Neural progenitor cell (in vitro differentiated cells): ENCODE measurements around the gene C4orf50. TPM values are rescaled to one million over a fixed set of nuclear protein-coding genes. Genes with fewer than 3 reads are reported as not detected.

Experiments used
- DNase-seq: peaks from one replicate; pipeline ENCODE4 v3.0.0-alpha.2; 2016; ENCODE audit warnings: low spot score
- H2AFZ ChIP-seq: fragments of 200-600 bp; sonication (generic); replicated peaks from 2 replicates; pipeline ENCODE4 v1.6.1; 2016; ENCODE audit warnings: antibody characterized with exemption
- H3F3A ChIP-seq: fragments of 200-600 bp; sonication (generic); 2 replicates; pipeline ENCODE4 v1.6.1; 2016; ENCODE audit warnings: antibody characterized with exemption, low read depth
- H3K27ac ChIP-seq: fragments of 200-600 bp; sonication (generic); 2 replicates; pipeline ENCODE4 v1.5.1; 2016; ENCODE audit warnings: mild to moderate bottlenecking
- H3K27me3 ChIP-seq: fragments of 200-600 bp; sonication (generic); 2 replicates; pipeline ENCODE4 v1.6.1; 2016; ENCODE audit warnings: mild to moderate bottlenecking, moderate library complexity
- H3K36me3 ChIP-seq: fragments of 200-600 bp; sonication (generic); 2 replicates; pipeline ENCODE4 v1.5.1; 2016
- H3K4me1 ChIP-seq: fragments of 200-600 bp; sonication (generic); 2 replicates; pipeline ENCODE4 v1.6.1; 2016; ENCODE audit warnings: mixed run types
- H3K4me2 ChIP-seq: fragments of 200-600 bp; sonication (generic); 2 replicates; pipeline ENCODE4 v1.6.1; 2016
- H3K4me3 ChIP-seq: fragments of 200-600 bp; sonication (generic); 2 replicates; pipeline ENCODE4 v1.5.1; 2016
- H3K79me2 ChIP-seq: fragments of 200-600 bp; sonication (generic); 2 replicates; pipeline ENCODE4 v1.6.1; 2016; ENCODE audit warnings: low read depth
- H3K9ac ChIP-seq: fragments of 200-600 bp; sonication (generic); 2 replicates; pipeline ENCODE4 v1.6.1; 2016
- H3K9me3 ChIP-seq: fragments of 200-600 bp; sonication (generic); 2 replicates; pipeline ENCODE4 v1.5.1; 2016; ENCODE audit warnings: low read depth
- H4K20me1 ChIP-seq: fragments of 200-600 bp; sonication (generic); 2 replicates; pipeline ENCODE4 v1.6.1; 2016; ENCODE audit warnings: low read depth
- H3K27ac Mint-ChIP-seq: 3 replicates; pipeline ENCODE4 v1.8.0; 2021; ENCODE audit warnings: mixed read lengths
- H3K27me3 Mint-ChIP-seq: 2 replicates; pipeline ENCODE4 v1.8.0; 2022; ENCODE audit warnings: low read depth, mild to moderate bottlenecking, inconsistent platforms, moderate library complexity, mixed read lengths; ENCODE audit not compliant: insufficient read depth
- H3K36me3 Mint-ChIP-seq: 3 replicates; pipeline ENCODE4 v1.8.0; 2021; ENCODE audit warnings: mixed read lengths
- H3K4me1 Mint-ChIP-seq: 3 replicates; pipeline ENCODE4 v1.8.0; 2021; ENCODE audit warnings: mixed read lengths
- H3K4me3 Mint-ChIP-seq: 3 replicates; pipeline ENCODE4 v1.8.0; 2021; ENCODE audit warnings: mild to moderate bottlenecking, moderate library complexity, mixed read lengths
- H3K9me3 Mint-ChIP-seq: 3 replicates; pipeline ENCODE4 v1.8.0; 2020; ENCODE audit warnings: mixed read lengths
- EZH2 ChIP-seq: fragments of 200-600 bp; sonication (generic); IDR thresholded peaks from 2 replicates; pipeline ENCODE4 v1.6.1; 2017; ENCODE audit warnings: antibody characterized with exemption, mild to moderate bottlenecking, moderate library complexity
- EZH2phosphoT487 ChIP-seq: fragments of 200-600 bp; sonication (generic); IDR thresholded peaks from 2 replicates; pipeline ENCODE4 v1.6.1; 2017; ENCODE audit warnings: antibody characterized with exemption
- total RNA-seq: library from RNA; depleted of rRNA; stranded (reverse); fragments of >200 nt; gene quantifications from 2 replicates; pipeline ENCODE4 v1.2.3, GENCODE V29; 2015; ENCODE audit warnings: low replicate concordance
- TF ChIP-seq, protein P1 (sequence below): fragments of 200-600 bp; sonication (generic); IDR thresholded peaks from 2 replicates; pipeline ENCODE4 v1.5.1; 2017; ENCODE audit warnings: antibody characterized with exemption, mild to moderate bottlenecking

C4orf50 gene
- total RNA-seq, 1 donor from 2014 or later, result 0.32 TPM

GRCh38 chr4:5878359-5878758, 139.9 kb downstream of the C4orf50 start:
- Mint-ChIP-seq H3K27ac (no peak overlapping the region), H3K4me1 (peaks cover 26% of the 10 kb centered on the region), H3K9me3 (peaks cover 4% of the 10 kb centered on the region), H3K36me3 (peaks cover 10% of the 10 kb centered on the region), H3K4me3 (no peak overlapping the region), H3K27me3 (no peaks in the 10 kb centered on the region)
- Histone ChIP-seq H4K20me1 (peaks cover 100% of the 10 kb centered on the region), H3K4me1 (peaks cover 12% of the 10 kb centered on the region), H3K36me3 (no peaks in the 10 kb centered on the region), H3K27ac (no peak overlapping the region), H3K27me3 (no peaks in the 10 kb centered on the region), H3K9me3 (no peaks in the 10 kb centered on the region), H3K9ac (no peak overlapping the region), H3K4me2 (no peak overlapping the region), H3F3A (peaks cover 16% of the 10 kb centered on the region), H3K4me3 (no peak overlapping the region), H2AFZ (no peak overlapping the region), H3K79me2 (peaks cover 93% of the 10 kb centered on the region)
- TF ChIP-seq, protein P1, sequence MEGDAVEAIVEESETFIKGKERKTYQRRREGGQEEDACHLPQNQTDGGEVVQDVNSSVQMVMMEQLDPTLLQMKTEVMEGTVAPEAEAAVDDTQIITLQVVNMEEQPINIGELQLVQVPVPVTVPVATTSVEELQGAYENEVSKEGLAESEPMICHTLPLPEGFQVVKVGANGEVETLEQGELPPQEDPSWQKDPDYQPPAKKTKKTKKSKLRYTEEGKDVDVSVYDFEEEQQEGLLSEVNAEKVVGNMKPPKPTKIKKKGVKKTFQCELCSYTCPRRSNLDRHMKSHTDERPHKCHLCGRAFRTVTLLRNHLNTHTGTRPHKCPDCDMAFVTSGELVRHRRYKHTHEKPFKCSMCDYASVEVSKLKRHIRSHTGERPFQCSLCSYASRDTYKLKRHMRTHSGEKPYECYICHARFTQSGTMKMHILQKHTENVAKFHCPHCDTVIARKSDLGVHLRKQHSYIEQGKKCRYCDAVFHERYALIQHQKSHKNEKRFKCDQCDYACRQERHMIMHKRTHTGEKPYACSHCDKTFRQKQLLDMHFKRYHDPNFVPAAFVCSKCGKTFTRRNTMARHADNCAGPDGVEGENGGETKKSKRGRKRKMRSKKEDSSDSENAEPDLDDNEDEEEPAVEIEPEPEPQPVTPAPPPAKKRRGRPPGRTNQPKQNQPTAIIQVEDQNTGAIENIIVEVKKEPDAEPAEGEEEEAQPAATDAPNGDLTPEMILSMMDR, result no peak
- TF ChIP-seq EZH2phosphoT487 (no peak), EZH2 (no peak)
- no peak for DNase-seq

- Mint-ChIP-seq H3K27ac (no peak overlapping the region), H3K4me1 (peaks cover 26% of the 10 kb centered on the region), H3K9me3 (peaks cover 6% of the 10 kb centered on the region), H3K36me3 (peaks cover 13% of the 10 kb centered on the region), H3K4me3 (no peak overlapping the region), H3K27me3 (no peaks in the 10 kb centered on the region)
- no peaks in the 10 kb centered on the region for H3K27me3 ChIP-seq
- no peak overlapping the region for H3K4me3 ChIP-seq
- DNase-seq, result no peak
- TF ChIP-seq EZH2, result no peak
- TF ChIP-seq, protein P1, result no peak
- no peak for TF ChIP-seq EZH2phosphoT487
- peaks cover 99% of the 10 kb centered on the region for H4K20me1 ChIP-seq
- H3K36me3 ChIP-seq, result no peaks in the 10 kb centered on the region
- peaks cover 16% of the 10 kb centered on the region for H3F3A ChIP-seq
- no peak overlapping the region for H3K4me2 ChIP-seq
- no peak overlapping the region for H3K9ac ChIP-seq
- H3K79me2 ChIP-seq, result peaks cover 93% of the 10 kb centered on the region
- H3K9me3 ChIP-seq, result no peaks in the 10 kb centered on the region
- no peak overlapping the region for H2AFZ ChIP-seq
- H3K27ac ChIP-seq, result no peak overlapping the region
- H3K4me1 ChIP-seq, result peaks cover 12% of the 10 kb centered on the region
These were observed 140.8 kb downstream of the C4orf50 start for GRCh38 chr4:5877392-5877791.

GRCh38 chr4:5874811-5875449, 143.3 kb downstream of the C4orf50 start:
- peaks cover 88% of the 10 kb centered on the region for H3K79me2 ChIP-seq
- H3K36me3 ChIP-seq, result no peaks in the 10 kb centered on the region
- peaks cover 12% of the 10 kb centered on the region for H3K4me1 ChIP-seq
- Mint-ChIP-seq H3K27me3 (no peaks in the 10 kb centered on the region), H3K4me1 (peaks cover 26% of the 10 kb centered on the region), H3K27ac (no peak overlapping the region), H3K4me3 (no peak overlapping the region), H3K36me3 (peaks cover 22% of the 10 kb centered on the region), H3K9me3 (peaks cover 6% of the 10 kb centered on the region)
- no peak overlapping the region for H3K4me3 ChIP-seq
- H3K27me3 ChIP-seq, result no peaks in the 10 kb centered on the region
- H3K9me3 ChIP-seq, result no peaks in the 10 kb centered on the region
- H3K27ac ChIP-seq, result no peak overlapping the region
- peak overlapping the region; percentile 23 for H3K4me2 ChIP-seq
- peak; percentile 59 for DNase-seq
- H4K20me1 ChIP-seq, result peaks cover 99% of the 10 kb centered on the region
- H3K9ac ChIP-seq, result no peak overlapping the region
- H2AFZ ChIP-seq, result no peak overlapping the region
- peaks cover 9% of the 10 kb centered on the region for H3F3A ChIP-seq
- no peak for TF ChIP-seq EZH2phosphoT487
- TF ChIP-seq, protein P1, result no peak
